ENCODE results near the gene TSHR.

The TSHR gene

GRCh38 chr14:81095539-81095938, 140.1 kb downstream of the TSHR start:
- Histone ChIP-seq H3K4me1 (no peaks in the 10 kb centered on the region), H3K36me3 (no peaks in the 10 kb centered on the region), H3K9me3 (no peaks in the 10 kb centered on the region), H3K27me3 (no peaks in the 10 kb centered on the region), H3K27ac (no peak overlapping the region), H3K4me3 (no peak overlapping the region)
- intact Hi-C loops (cut with DNase I; ENCODE audit: low total_unique reads): no loop called here
- no peak for DNase-seq
- no peak for TF ChIP-seq CTCF (IDR thresholded peaks at IDR 0.05)

GRCh38 chr14:81096656-81097055, 141.2 kb downstream of the TSHR start:
- Histone ChIP-seq H3K36me3 (no peaks in the 10 kb centered on the region), H3K27ac (no peak overlapping the region), H3K27me3 (no peaks in the 10 kb centered on the region), H3K4me3 (no peak overlapping the region), H3K9me3 (no peaks in the 10 kb centered on the region), H3K4me1 (no peaks in the 10 kb centered on the region)
- intact Hi-C loops (cut with DNase I; ENCODE audit: low total_unique reads): no loop called here
- DNase-seq: no peak
- no peak for TF ChIP-seq CTCF (IDR thresholded peaks at IDR 0.05)

GRCh38 chr14:81102217-81102616, 146.8 kb downstream of the TSHR start:
- H3K4me3 ChIP-seq: no peak overlapping the region
- H3K27ac ChIP-seq: no peak overlapping the region
- no peaks in the 10 kb centered on the region for H3K9me3 ChIP-seq
- intact Hi-C loops (cut with DNase I; ENCODE audit: low total_unique reads): no loop called here
- DNase-seq: no peak
- H3K36me3 ChIP-seq: no peaks in the 10 kb centered on the region
- H3K27me3 ChIP-seq: no peaks in the 10 kb centered on the region
- no peaks in the 10 kb centered on the region for H3K4me1 ChIP-seq
- TF ChIP-seq CTCF (IDR thresholded peaks at IDR 0.05): no peak

- Histone ChIP-seq H3K36me3 (no peaks in the 10 kb centered on the region), H3K9me3 (no peaks in the 10 kb centered on the region), H3K4me1 (no peaks in the 10 kb centered on the region), H3K27me3 (no peaks in the 10 kb centered on the region), H3K27ac (no peak overlapping the region), H3K4me3 (no peak overlapping the region)
- DNase-seq: no peak
- no peak for TF ChIP-seq CTCF (IDR thresholded peaks at IDR 0.05)
- intact Hi-C loops (cut with DNase I; ENCODE audit: low total_unique reads): no loop called here
Measured at GRCh38 chr14:81103443-81103842, 148.0 kb downstream of the TSHR start.

GRCh38 chr14:81105378-81105777, 150.0 kb downstream of the TSHR start:
- intact Hi-C loops (cut with DNase I; ENCODE audit: low total_unique reads): no loop called here
- no peak for DNase-seq
- TF ChIP-seq CTCF (IDR thresholded peaks at IDR 0.05): no peak
- no peaks in the 10 kb centered on the region for H3K27me3 ChIP-seq
- no peak overlapping the region for H3K27ac ChIP-seq
- H3K36me3 ChIP-seq: no peaks in the 10 kb centered on the region
- no peak overlapping the region for H3K4me3 ChIP-seq
- H3K4me1 ChIP-seq: no peaks in the 10 kb centered on the region
- H3K9me3 ChIP-seq: no peaks in the 10 kb centered on the region

- no peak overlapping the region for H3K27ac ChIP-seq
- no peaks in the 10 kb centered on the region for H3K4me1 ChIP-seq
- intact Hi-C loops (cut with DNase I; ENCODE audit: low total_unique reads): no loop called here
Measured at GRCh38 chr14:81105961-81106360, 150.5 kb downstream of the TSHR start.

More at GRCh38 chr14:81105961-81106360, 150.5 kb downstream of the TSHR start:
- TF ChIP-seq CTCF (IDR thresholded peaks at IDR 0.05): no peak
- no peak overlapping the region for H3K4me3 ChIP-seq
- H3K9me3 ChIP-seq: no peaks in the 10 kb centered on the region
- H3K27me3 ChIP-seq: no peaks in the 10 kb centered on the region
- no peaks in the 10 kb centered on the region for H3K36me3 ChIP-seq
- no peak for DNase-seq

All from tibial artery (tissue), 4 donors.